ENCODE results near the gene SMTNL2. TPM values are rescaled to one million over a fixed set of nuclear protein-coding genes. Genes with fewer than 3 reads are reported as not detected.

SMTNL2 gene
- total RNA-seq, 3 donors from 2014 or later: 0.16 to 1.8 (median 0.98) TPM

DNA sequence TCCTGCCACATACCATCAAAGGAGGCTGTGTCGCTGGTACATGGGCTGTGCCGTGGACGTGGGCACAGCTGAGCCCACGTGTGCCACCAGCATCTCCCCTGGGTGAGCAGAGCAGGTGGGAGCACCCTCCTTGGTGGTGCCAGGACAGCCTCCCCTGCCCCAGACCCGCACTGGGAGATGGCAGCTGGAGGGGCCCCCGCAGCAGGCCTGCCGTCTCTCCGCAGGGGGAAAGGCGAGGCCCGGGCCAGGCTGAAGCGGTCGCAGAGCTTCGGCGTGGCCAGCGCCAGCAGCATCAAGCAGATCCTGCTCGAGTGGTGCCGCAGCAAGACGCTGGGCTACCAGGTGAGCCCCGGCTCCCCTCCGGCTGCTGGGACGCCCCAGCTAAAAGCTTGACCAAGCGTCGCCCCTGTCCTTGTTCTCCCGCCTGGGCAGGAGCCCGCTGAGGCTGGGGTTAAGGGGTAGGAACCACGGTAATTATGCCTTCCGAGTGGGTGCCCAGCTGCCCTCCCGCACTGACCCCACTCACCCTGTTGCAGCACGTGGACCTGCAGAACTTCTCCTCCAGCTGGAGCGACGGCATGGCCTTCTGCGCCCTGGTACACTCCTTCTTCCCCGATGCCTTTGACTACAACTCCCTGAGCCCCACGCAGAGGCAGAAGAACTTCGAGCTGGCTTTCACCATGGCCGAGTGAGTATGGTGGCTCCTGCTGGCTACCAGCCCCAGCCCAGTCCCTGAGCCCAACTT is 12.5 kb downstream of the SMTNL2 start:
- Histone ChIP-seq H3K27me3 (no peaks in the 10 kb centered on the region), H3K36me3 (no peaks in the 10 kb centered on the region), H3K4me3 (no peak overlapping the region), H3K9me3 (no peaks in the 10 kb centered on the region), H3K4me1 (peaks cover 0 to 8% of the 10 kb centered on the region in 2 donors), H3K27ac (no peak overlapping the region)
- TF ChIP-seq POLR2A (IDR thresholded peaks at IDR 0.05): no peak
- TF ChIP-seq, protein P1, sequence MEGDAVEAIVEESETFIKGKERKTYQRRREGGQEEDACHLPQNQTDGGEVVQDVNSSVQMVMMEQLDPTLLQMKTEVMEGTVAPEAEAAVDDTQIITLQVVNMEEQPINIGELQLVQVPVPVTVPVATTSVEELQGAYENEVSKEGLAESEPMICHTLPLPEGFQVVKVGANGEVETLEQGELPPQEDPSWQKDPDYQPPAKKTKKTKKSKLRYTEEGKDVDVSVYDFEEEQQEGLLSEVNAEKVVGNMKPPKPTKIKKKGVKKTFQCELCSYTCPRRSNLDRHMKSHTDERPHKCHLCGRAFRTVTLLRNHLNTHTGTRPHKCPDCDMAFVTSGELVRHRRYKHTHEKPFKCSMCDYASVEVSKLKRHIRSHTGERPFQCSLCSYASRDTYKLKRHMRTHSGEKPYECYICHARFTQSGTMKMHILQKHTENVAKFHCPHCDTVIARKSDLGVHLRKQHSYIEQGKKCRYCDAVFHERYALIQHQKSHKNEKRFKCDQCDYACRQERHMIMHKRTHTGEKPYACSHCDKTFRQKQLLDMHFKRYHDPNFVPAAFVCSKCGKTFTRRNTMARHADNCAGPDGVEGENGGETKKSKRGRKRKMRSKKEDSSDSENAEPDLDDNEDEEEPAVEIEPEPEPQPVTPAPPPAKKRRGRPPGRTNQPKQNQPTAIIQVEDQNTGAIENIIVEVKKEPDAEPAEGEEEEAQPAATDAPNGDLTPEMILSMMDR (IDR thresholded peaks at IDR 0.05): no peak
- no peak for TF ChIP-seq POLR2AphosphoS5 (IDR thresholded peaks at IDR 0.05)
- DNase-seq (ENCODE audit: low spot score in 2 of 2): no peak
- intact Hi-C loops (cut with DNase I; ENCODE audit: low total_unique reads): no loop called here

DNA sequence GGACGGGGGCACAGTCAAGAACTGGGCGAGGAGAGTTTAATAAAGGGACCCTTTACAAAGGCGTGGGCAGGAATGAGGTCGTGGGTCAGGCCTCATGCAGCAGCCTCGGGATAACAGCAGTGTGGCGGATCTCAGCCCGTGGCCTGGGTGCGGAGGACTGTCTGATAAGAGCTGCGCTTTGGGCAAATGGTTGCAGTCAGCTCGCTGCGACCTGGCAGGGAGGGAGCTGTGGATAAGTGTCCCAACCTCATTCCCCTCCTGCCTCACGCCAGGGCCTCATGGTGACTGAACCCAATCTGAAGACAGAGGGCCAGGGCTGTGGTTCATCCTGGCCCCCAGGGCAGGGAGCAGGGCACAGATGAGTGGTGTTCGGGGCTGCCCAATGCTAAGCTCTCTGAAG is 13.6 kb downstream of the SMTNL2 start:
- H3K27ac ChIP-seq: peak overlapping the region; percentile 21 to 87

DNA sequence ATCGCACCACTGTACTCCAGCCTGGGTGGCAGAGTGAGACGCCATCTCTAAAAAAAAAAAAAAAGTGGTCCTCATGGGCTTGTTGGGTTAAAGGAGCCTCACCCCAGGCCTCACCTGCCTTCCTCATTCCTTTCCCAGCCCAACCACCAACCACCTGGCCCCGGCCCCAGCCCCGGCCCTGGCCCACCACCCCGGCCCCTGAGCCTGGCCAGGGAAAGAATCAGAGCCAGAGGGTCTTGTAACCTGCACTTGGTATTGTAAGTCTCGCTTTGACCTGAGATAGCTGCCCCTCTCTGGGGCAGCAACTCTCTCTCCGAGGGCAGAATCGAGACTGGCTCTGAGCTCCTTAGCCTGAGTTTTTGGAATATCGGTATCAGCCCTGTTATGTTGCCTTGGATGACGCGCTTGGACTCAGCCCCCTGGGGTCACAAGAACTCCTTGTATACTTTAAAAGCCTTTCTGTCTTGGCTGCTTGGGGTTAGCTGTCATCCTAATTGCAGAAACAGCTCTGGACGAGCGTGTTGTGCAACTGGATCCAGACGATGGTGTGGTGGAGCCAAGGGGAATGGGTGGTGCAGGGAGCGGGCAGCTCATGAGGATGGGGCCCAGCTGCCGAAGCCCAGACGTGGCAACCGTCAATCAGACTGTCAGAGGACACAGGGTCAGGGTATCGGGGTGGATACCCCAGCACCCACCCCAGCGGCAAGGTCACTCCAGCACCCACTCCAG is 14.6 kb downstream of the SMTNL2 start:
- Histone ChIP-seq H3K36me3 (no peaks in the 10 kb centered on the region), H3K4me1 (peaks cover 0 to 8% of the 10 kb centered on the region in 2 donors), H3K27ac (peak overlapping the region; percentile 65 to 87), H3K27me3 (no peaks in the 10 kb centered on the region), H3K9me3 (no peaks in the 10 kb centered on the region), H3K4me3 (peak overlapping the region in 1 of 3 donors; percentile 46)
- peak in 1 of 2 donors; percentile 31 for DNase-seq (ENCODE audit: low spot score in 2 of 2)
- intact Hi-C loops (cut with DNase I; ENCODE audit: low total_unique reads): no loop called here
- TF ChIP-seq POLR2AphosphoS5 (IDR thresholded peaks at IDR 0.05): peak; percentile 35 to 60 (median 46)
- TF ChIP-seq, protein P1 (IDR thresholded peaks at IDR 0.05): no peak
- no peak for TF ChIP-seq POLR2A (IDR thresholded peaks at IDR 0.05)

More for the DNA sequence above, 13.6 kb downstream of the SMTNL2 start:
- TF ChIP-seq, protein P1 (IDR thresholded peaks at IDR 0.05): no peak
- TF ChIP-seq POLR2AphosphoS5 (IDR thresholded peaks at IDR 0.05): no peak
- no peak for TF ChIP-seq POLR2A (IDR thresholded peaks at IDR 0.05)
- peaks cover 0 to 8% of the 10 kb centered on the region in 2 donors for H3K4me1 ChIP-seq
- DNase-seq (ENCODE audit: low spot score in 2 of 2): no peak
- H3K4me3 ChIP-seq: no peak overlapping the region
- H3K36me3 ChIP-seq: no peaks in the 10 kb centered on the region
- intact Hi-C loops (cut with DNase I; ENCODE audit: low total_unique reads): no loop called here
- H3K9me3 ChIP-seq: no peaks in the 10 kb centered on the region
- H3K27me3 ChIP-seq: no peaks in the 10 kb centered on the region

DNA sequence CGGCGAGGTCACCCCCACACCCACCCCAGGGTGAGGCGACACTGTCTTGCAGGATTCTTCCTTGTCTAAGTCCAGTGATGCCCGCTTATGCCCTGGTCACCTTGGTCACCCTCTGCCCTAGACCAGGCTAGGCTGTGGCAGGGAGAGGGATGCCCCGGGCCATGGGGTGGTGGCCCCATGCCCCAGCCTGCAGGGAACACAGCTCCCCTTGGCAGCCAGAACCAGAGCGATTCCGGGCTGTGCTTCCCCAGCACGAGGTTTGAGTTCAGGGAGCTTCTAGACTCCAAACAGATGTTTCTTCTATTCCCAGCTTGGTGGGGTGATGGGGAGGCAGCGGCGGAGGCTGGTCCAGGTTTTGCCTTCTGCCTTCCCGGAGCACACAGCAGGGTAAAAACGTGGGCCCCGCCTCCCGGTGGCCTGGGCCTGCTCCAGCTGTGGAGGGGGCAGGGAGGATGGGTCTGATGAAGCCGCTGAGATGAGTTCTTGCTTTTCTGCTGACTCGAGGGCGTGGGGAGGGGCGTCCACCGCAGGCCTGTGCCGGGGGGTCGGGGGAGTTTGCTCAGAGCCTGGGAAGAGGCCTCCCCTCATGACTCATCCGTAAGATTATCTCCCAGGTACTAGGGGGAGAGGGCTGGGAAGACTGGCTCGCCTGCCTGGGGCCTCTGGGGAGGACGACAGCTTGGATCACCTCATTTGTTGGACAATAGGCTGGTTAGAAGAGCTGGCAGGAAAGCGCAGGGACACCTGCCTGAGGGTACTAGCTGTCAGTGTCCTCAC is 15.4 kb downstream of the SMTNL2 start:
- Histone ChIP-seq H3K4me3 (peak overlapping the region in 1 of 3 donors; percentile 46), H3K9me3 (no peaks in the 10 kb centered on the region), H3K27ac (peak overlapping the region; percentile 58 to 87), H3K27me3 (no peaks in the 10 kb centered on the region), H3K36me3 (no peaks in the 10 kb centered on the region), H3K4me1 (peaks cover 0 to 8% of the 10 kb centered on the region in 2 donors)
- intact Hi-C loops (cut with DNase I; ENCODE audit: low total_unique reads): no loop called here
- DNase-seq (ENCODE audit: low spot score in 2 of 2): peak in 1 of 2 donors; percentile 28
- no peak for TF ChIP-seq POLR2A (IDR thresholded peaks at IDR 0.05)
- no peak for TF ChIP-seq POLR2AphosphoS5 (IDR thresholded peaks at IDR 0.05)
- TF ChIP-seq, protein P1 (IDR thresholded peaks at IDR 0.05): no peak
